Measurements from ENCODE around the gene RAPGEF5. TPM values are rescaled to one million over a fixed set of nuclear protein-coding genes. Genes with fewer than 3 reads are reported as not detected.

The RAPGEF5 gene
- total RNA-seq, 1 experiment from 2014 or later = 13.3 TPM

DNA sequence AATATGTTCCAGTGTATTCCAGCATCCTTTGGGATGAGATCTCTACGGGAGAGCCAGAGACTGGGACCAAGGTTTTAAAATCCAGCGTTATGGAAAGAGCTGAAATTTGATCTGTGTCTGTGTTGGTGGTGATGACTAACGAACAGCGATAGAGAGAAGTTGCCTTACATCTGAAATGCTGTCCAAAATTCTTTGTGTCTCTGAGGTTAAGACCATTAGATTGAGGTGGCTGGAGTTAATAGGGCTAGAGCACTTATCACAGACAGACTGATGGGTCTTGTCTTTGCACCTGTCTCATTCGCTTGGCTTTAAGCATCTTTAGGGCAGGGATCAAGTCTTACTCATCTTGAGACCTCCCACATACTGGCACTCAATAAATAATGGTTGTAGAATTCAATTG, 41.0 kb upstream of the RAPGEF5 start:
- no peaks in the 10 kb centered on the region for H4K20me1 ChIP-seq (ENCODE audit: control insufficient read depth, insufficient read depth, insufficient read length)
- WGBS (ENCODE audit: extremely low coverage, insufficient read length, low lambda C conversion rate) = no CpG with 5 or more reads among the region's 5 CpGs
- H3K4ac ChIP-seq (ENCODE audit: low read depth, low read length) = no peak overlapping the region
- Mint-ChIP-seq H3K9me3 (no peaks in the 10 kb centered on the region), H3K27ac (no peak overlapping the region; a peak in 1 of 7 replicates), H3K27me3 (ENCODE audit: low read depth) (no peaks in the 10 kb centered on the region), H3K4me1 (peaks cover 14% of the 10 kb centered on the region in 2 experiments), H3K36me3 (ENCODE audit: insufficient read depth in 1 of 3, low read depth in 3 of 3) (no peaks in the 10 kb centered on the region), H3K4me3 (no peak overlapping the region)
- no peak overlapping the region for H2BK120ac ChIP-seq (ENCODE audit: low read depth, low read length, poor library complexity, severe bottlenecking)
- H3K9me3 ChIP-seq (ENCODE audit: control insufficient read depth, low read depth, low read length) = no peaks in the 10 kb centered on the region
- H4K8ac ChIP-seq (replicated peaks; ENCODE audit: insufficient read length, low read depth, low read length) = no peak overlapping the region
- no peak overlapping the region for H2BK12ac ChIP-seq (ENCODE audit: insufficient read length, low read depth, low read length)
- H3K9ac ChIP-seq (ENCODE audit: extremely low read depth, insufficient read length, low read length) = no peak overlapping the region
- H3K4me1 ChIP-seq (ENCODE audit: insufficient read depth, low read length) = no peaks in the 10 kb centered on the region
- H3K79me1 ChIP-seq (ENCODE audit: insufficient read depth, low read depth, low read length, poor library complexity, severe bottlenecking) = no peaks in the 10 kb centered on the region
- no peak for DNase-seq
- H3K27ac ChIP-seq (ENCODE audit: insufficient read length, low read depth, low read length) = no peak overlapping the region
- H4K91ac ChIP-seq (ENCODE audit: insufficient read length, low read depth, low read length) = no peak overlapping the region
- H3K4me2 ChIP-seq (ENCODE audit: insufficient read depth, insufficient read length, low read length) = no peak overlapping the region
- H4K5ac ChIP-seq (ENCODE audit: insufficient read length, low read depth, low read length) = no peak overlapping the region
- H2BK15ac ChIP-seq (ENCODE audit: low read depth, low read length) = no peak overlapping the region
- H3K23ac ChIP-seq (ENCODE audit: insufficient read length, low read depth, low read length) = no peak overlapping the region
- H2BK5ac ChIP-seq (ENCODE audit: insufficient read length, low read length) = no peak overlapping the region
- no peak overlapping the region for H2AK5ac ChIP-seq (ENCODE audit: insufficient read length, low read length)
- H3K23me2 ChIP-seq (ENCODE audit: insufficient read length, low read depth, low read length, poor library complexity, severe bottlenecking) = no peaks in the 10 kb centered on the region
- H3K18ac ChIP-seq (ENCODE audit: insufficient read length, low read depth, low read length) = no peak overlapping the region
- no peaks in the 10 kb centered on the region for H3K79me2 ChIP-seq (ENCODE audit: insufficient read depth, low read length)
- no peak overlapping the region for H2BK20ac ChIP-seq (ENCODE audit: low read depth, low read length, poor library complexity, severe bottlenecking)
- H3K27me3 ChIP-seq (ENCODE audit: insufficient read depth, low read length) = no peaks in the 10 kb centered on the region
- no peak overlapping the region for H2AFZ ChIP-seq (ENCODE audit: low read length)
- no peak overlapping the region for H3K14ac ChIP-seq (ENCODE audit: insufficient read depth, low read length)
- no peak overlapping the region for H3K56ac ChIP-seq (ENCODE audit: insufficient read length, low read depth, low read length)
- TF ChIP-seq, protein P1, sequence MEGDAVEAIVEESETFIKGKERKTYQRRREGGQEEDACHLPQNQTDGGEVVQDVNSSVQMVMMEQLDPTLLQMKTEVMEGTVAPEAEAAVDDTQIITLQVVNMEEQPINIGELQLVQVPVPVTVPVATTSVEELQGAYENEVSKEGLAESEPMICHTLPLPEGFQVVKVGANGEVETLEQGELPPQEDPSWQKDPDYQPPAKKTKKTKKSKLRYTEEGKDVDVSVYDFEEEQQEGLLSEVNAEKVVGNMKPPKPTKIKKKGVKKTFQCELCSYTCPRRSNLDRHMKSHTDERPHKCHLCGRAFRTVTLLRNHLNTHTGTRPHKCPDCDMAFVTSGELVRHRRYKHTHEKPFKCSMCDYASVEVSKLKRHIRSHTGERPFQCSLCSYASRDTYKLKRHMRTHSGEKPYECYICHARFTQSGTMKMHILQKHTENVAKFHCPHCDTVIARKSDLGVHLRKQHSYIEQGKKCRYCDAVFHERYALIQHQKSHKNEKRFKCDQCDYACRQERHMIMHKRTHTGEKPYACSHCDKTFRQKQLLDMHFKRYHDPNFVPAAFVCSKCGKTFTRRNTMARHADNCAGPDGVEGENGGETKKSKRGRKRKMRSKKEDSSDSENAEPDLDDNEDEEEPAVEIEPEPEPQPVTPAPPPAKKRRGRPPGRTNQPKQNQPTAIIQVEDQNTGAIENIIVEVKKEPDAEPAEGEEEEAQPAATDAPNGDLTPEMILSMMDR (conservative IDR thresholded peaks at IDR 0.05) = no peak
- no peak overlapping the region for H3T11ph ChIP-seq (ENCODE audit: low read length)

Measured in H9 (cell line).